ENCODE data around the gene SLC12A5. TPM values are rescaled to one million over a fixed set of nuclear protein-coding genes. Genes with fewer than 3 reads are reported as not detected.
"Not testable (repeated sequence)": the region's sequence is repeated elsewhere in the genome, so short reads cannot be mapped to it uniquely, and the experiment has no call there.

Gene SLC12A5
- total RNA-seq, 1 donor from 2014 or later = 10.4 TPM

- Mint-ChIP-seq H3K36me3 (ENCODE audit: unreplicated experiment) (peaks cover 11% of the 10 kb centered on the region), H3K4me1 (ENCODE audit: low read depth, unreplicated experiment) (no peaks in the 10 kb centered on the region), H3K27ac (ENCODE audit: unreplicated experiment) (no peak overlapping the region), H3K27me3 (ENCODE audit: unreplicated experiment) (peaks cover 2% of the 10 kb centered on the region), H3K4me3 (ENCODE audit: unreplicated experiment) (no peak overlapping the region), H3K9me3 (ENCODE audit: unreplicated experiment) (peaks cover 3% of the 10 kb centered on the region)
- DNase-seq = no peak
- TF ChIP-seq CTCF (IDR thresholded peaks at IDR 0.05; ENCODE audit: partially characterized antibody, unreplicated experiment) = no peak
Observed at GRCh38 chr20:46099491-46100287, 70.7 kb downstream of the SLC12A5 start.

GRCh38 chr20:46100444-46100843 lies 71.4 kb downstream of the SLC12A5 start:
- H3K27ac Mint-ChIP-seq (ENCODE audit: unreplicated experiment); H3K4me1 Mint-ChIP-seq (ENCODE audit: low read depth, unreplicated experiment); H3K4me3 Mint-ChIP-seq (ENCODE audit: unreplicated experiment); H3K9me3 Mint-ChIP-seq (ENCODE audit: unreplicated experiment); DNase-seq; H3K27me3 Mint-ChIP-seq (ENCODE audit: unreplicated experiment): not testable (repeated sequence)
- peaks cover 11% of the 10 kb centered on the region for H3K36me3 Mint-ChIP-seq (ENCODE audit: unreplicated experiment)

- H3K27ac Mint-ChIP-seq (ENCODE audit: unreplicated experiment) = no peak overlapping the region
- peaks cover 11% of the 10 kb centered on the region for H3K36me3 Mint-ChIP-seq (ENCODE audit: unreplicated experiment)
- no peak overlapping the region for H3K4me3 Mint-ChIP-seq (ENCODE audit: unreplicated experiment)
- no peaks in the 10 kb centered on the region for H3K4me1 Mint-ChIP-seq (ENCODE audit: low read depth, unreplicated experiment)
- no peak for TF ChIP-seq CTCF (IDR thresholded peaks at IDR 0.05; ENCODE audit: partially characterized antibody, unreplicated experiment)
- DNase-seq = no peak
- H3K9me3 Mint-ChIP-seq (ENCODE audit: unreplicated experiment) = peaks cover 3% of the 10 kb centered on the region
- H3K27me3 Mint-ChIP-seq (ENCODE audit: unreplicated experiment) = peaks cover 2% of the 10 kb centered on the region
Observed at GRCh38 chr20:46100988-46101387, 72.0 kb downstream of the SLC12A5 start.

- no peak for TF ChIP-seq CTCF (IDR thresholded peaks at IDR 0.05; ENCODE audit: partially characterized antibody, unreplicated experiment)
- Mint-ChIP-seq H3K27me3 (ENCODE audit: unreplicated experiment) (peaks cover 2% of the 10 kb centered on the region), H3K27ac (ENCODE audit: unreplicated experiment) (no peak overlapping the region), H3K4me1 (ENCODE audit: low read depth, unreplicated experiment) (no peaks in the 10 kb centered on the region), H3K4me3 (ENCODE audit: unreplicated experiment) (no peak overlapping the region), H3K36me3 (ENCODE audit: unreplicated experiment) (peaks cover 11% of the 10 kb centered on the region), H3K9me3 (ENCODE audit: unreplicated experiment) (peaks cover 3% of the 10 kb centered on the region)
- DNase-seq = no peak
Observed at GRCh38 chr20:46101957-46102356, 72.9 kb downstream of the SLC12A5 start.

GRCh38 chr20:46102940-46103339 lies 73.9 kb downstream of the SLC12A5 start:
- Mint-ChIP-seq H3K4me1 (ENCODE audit: low read depth, unreplicated experiment) (no peaks in the 10 kb centered on the region), H3K9me3 (ENCODE audit: unreplicated experiment) (peaks cover 3% of the 10 kb centered on the region), H3K36me3 (ENCODE audit: unreplicated experiment) (peaks cover 11% of the 10 kb centered on the region), H3K4me3 (ENCODE audit: unreplicated experiment) (no peak overlapping the region), H3K27ac (ENCODE audit: unreplicated experiment) (no peak overlapping the region), H3K27me3 (ENCODE audit: unreplicated experiment) (peaks cover 2% of the 10 kb centered on the region)
- no peak for DNase-seq
- no peak for TF ChIP-seq CTCF (IDR thresholded peaks at IDR 0.05; ENCODE audit: partially characterized antibody, unreplicated experiment)
